Gastroesophageal sphincter (tissue), 4 donors: ENCODE measurements around the gene SORBS1. TPM values are rescaled to one million over a fixed set of nuclear protein-coding genes. Genes with fewer than 3 reads are reported as not detected.

Experiments used
- ATAC-seq: fragments of 150-250 bp; one replicate; pipeline ENCODE4 v1.9.1; 2016; ENCODE audit warnings: mild to moderate bottlenecking, moderate library complexity
- H3K27ac ChIP-seq, 4 donors: fragments of 200-600 bp; sonication (generic) in 3 of 4; 1 replicate in 3 of 4; 2 replicates in 1 of 4; pipeline ENCODE4 v1.5.1; 2016 to 2019
- H3K27me3 ChIP-seq: fragments of 200-600 bp; sonication (generic); one replicate; pipeline ENCODE4 v1.5.1; 2019
- H3K36me3 ChIP-seq, 2 donors: fragments of 200-600 bp; sonication (generic); one replicate each; pipeline ENCODE4 v1.5.1; 2019; ENCODE audit warnings: control low read depth in 1 of 2
- H3K4me1 ChIP-seq, 3 donors: fragments of 200-600 bp; sonication (generic); 1 replicate in 2 of 3; 2 replicates in 1 of 3; pipeline ENCODE4 v1.5.1; 2016 to 2019; ENCODE audit warnings: control low read depth in 2 of 3
- H3K4me3 ChIP-seq, 2 donors: fragments of 200-600 bp; sonication (generic); one replicate each; pipeline ENCODE4 v1.5.1; 2019; ENCODE audit warnings: mild to moderate bottlenecking in 1 of 2, moderate library complexity in 1 of 2
- H3K9me3 ChIP-seq, 3 donors: fragments of 200-600 bp; sonication (generic); one replicate each; pipeline ENCODE4 v1.5.1; 2017 to 2019; ENCODE audit warnings: control low read depth in 2 of 3
- EP300 ChIP-seq: sonication (generic); formaldehyde crosslinking; IDR thresholded peaks from one replicate; pipeline ENCODE4 v1.6.1; 2017; ENCODE audit warnings: antibody characterized with exemption, mild to moderate bottlenecking
- POLR2A ChIP-seq, 2 donors: fragments of 450-650 bp; IDR thresholded peaks; one replicate each; pipeline ENCODE4 v1.6.1; 2017; ENCODE audit warnings: antibody characterized with exemption in 2 of 2, mild to moderate bottlenecking in 2 of 2, moderate library complexity in 1 of 2
- POLR2AphosphoS5 ChIP-seq: sonication (generic); formaldehyde crosslinking; IDR thresholded peaks from one replicate; pipeline ENCODE4 v1.6.1; 2017; ENCODE audit warnings: antibody characterized with exemption
- WGBS, 2 donors: methylation state at CpG; one replicate each; pipeline ENCODE4 v1.1.5; 2018; ENCODE audit warnings: low coverage in 1 of 2; 5-methylcytosine and 5-hydroxymethylcytosine counted together
- total RNA-seq, 4 donors: library from RNA; depleted of rRNA; stranded (reverse); fragments of >200 nt; gene quantifications; one replicate each; pipeline ENCODE4 v1.1.0, GENCODE V29; 2016
- TF ChIP-seq, protein P1 (sequence below), 4 experiments: fragments of 200-600 bp in 2 of 4; fragments of 450-650 bp in 2 of 4; sonication (generic) in 1 of 4; IDR thresholded peaks; one replicate each; pipeline ENCODE4 v1.5.1; 2017 to 2019; ENCODE audit warnings: antibody characterized with exemption in 4 of 4, mild to moderate bottlenecking in 2 of 4, moderate library complexity in 2 of 4

SORBS1 gene
- total RNA-seq, 4 donors from 2014 or later, result 1,866 to 2,220 (median 1,948) TPM

- no peak for ATAC-seq
- no peak overlapping the region for H3K4me3 ChIP-seq
- 34 to 100% methylated on average over 1 to 4 of the region's 4 CpGs for WGBS, 2 donors
- H3K9me3 ChIP-seq, result no peaks in the 10 kb centered on the region
- H3K27me3 ChIP-seq, result no peaks in the 10 kb centered on the region
- peak overlapping the region; percentile 69 to 97 (median 88) for H3K27ac ChIP-seq
- no peak for TF ChIP-seq EP300
- TF ChIP-seq, protein P1, sequence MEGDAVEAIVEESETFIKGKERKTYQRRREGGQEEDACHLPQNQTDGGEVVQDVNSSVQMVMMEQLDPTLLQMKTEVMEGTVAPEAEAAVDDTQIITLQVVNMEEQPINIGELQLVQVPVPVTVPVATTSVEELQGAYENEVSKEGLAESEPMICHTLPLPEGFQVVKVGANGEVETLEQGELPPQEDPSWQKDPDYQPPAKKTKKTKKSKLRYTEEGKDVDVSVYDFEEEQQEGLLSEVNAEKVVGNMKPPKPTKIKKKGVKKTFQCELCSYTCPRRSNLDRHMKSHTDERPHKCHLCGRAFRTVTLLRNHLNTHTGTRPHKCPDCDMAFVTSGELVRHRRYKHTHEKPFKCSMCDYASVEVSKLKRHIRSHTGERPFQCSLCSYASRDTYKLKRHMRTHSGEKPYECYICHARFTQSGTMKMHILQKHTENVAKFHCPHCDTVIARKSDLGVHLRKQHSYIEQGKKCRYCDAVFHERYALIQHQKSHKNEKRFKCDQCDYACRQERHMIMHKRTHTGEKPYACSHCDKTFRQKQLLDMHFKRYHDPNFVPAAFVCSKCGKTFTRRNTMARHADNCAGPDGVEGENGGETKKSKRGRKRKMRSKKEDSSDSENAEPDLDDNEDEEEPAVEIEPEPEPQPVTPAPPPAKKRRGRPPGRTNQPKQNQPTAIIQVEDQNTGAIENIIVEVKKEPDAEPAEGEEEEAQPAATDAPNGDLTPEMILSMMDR (IDR thresholded peaks at IDR 0.05), result no peak
- TF ChIP-seq POLR2AphosphoS5, result no peak
- no peak for TF ChIP-seq POLR2A (IDR thresholded peaks at IDR 0.05)
- peaks cover 0 to 47% of the 10 kb centered on the region in 2 donors for H3K36me3 ChIP-seq
- peaks cover 12 to 96% (median 31%) of the 10 kb centered on the region in 3 donors for H3K4me1 ChIP-seq
Observed at GRCh38 chr10:95485056-95485844, 75.9 kb downstream of the SORBS1 start.

DNA sequence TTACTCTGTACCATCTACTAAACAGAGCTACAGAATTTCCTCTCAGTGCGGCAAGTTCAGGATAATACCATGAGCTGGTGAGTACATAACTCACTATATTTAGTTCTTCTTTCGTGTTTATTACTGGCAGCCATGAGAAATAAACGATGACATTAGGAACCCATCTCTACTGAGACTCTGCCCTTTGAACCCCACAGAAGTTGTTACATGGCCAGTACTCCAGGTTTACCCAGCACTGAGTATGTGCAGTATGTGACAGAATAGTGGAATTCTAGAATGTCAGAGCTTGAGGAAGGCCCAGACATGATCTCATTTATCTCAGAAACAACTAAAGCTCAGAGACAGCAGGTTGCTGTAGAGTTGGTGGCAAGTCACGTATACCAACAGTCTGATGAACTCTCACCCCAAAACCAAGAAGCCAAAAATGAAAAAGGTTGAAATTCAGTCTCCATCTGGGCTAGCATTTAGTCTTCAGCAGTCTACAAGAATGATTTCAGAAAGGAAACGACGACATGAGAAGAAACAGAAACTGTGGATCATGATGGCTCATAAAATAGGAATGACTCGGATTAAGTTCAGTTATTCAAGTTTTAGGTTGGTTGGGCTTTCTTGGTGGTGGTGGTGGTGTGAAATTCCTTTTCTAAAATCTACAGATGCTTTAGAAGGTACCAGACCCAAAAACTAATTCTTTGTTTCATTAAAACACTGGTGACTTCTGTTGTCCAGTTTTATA lies 78.5 kb downstream of the SORBS1 start:
- Histone ChIP-seq H3K27me3 (no peaks in the 10 kb centered on the region), H3K9me3 (no peaks in the 10 kb centered on the region), H3K27ac (peak overlapping the region; percentile 84 to 100 (median 94)), H3K4me3 (no peak overlapping the region), H3K36me3 (peaks cover 0 to 35% of the 10 kb centered on the region in 2 donors), H3K4me1 (peaks cover 31 to 97% (median 37%) of the 10 kb centered on the region in 3 donors)
- TF ChIP-seq EP300 (no peak), POLR2AphosphoS5 (peak; percentile 17)
- no peak for ATAC-seq
- WGBS, 2 donors, result 30 to 44% methylated on average over 7 of the region's 7 CpGs

DNA sequence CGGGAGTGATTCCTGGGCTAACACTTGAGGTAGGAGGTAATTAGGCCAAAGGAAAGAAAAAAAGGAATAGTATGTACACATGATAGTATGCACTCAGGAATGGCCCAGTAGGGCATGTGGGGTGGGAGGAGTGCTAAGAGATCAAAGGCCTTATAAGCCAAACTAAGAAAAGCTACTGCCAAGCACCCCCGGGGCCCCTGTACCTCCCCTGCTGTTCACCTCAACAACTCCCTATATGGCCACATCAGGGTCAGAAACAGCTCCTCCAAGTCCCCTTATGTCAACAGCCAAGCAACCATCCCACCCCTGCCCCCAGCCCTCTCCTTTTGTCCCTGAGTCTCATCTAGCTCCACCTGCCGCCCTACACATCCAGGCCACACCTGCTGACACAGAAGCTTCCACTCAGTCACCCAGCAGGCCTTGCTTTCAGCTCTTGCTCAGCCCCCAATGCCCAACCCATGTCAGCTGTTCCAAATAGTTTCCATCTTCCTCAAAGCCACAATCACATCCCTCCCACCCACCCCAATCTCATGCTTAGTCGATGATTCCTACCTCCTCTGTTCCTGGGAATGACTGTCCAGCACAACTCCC lies 80.2 kb downstream of the SORBS1 start:
- no peak for ATAC-seq
- peaks cover 36 to 98% (median 43%) of the 10 kb centered on the region in 3 donors for H3K4me1 ChIP-seq

DNA sequence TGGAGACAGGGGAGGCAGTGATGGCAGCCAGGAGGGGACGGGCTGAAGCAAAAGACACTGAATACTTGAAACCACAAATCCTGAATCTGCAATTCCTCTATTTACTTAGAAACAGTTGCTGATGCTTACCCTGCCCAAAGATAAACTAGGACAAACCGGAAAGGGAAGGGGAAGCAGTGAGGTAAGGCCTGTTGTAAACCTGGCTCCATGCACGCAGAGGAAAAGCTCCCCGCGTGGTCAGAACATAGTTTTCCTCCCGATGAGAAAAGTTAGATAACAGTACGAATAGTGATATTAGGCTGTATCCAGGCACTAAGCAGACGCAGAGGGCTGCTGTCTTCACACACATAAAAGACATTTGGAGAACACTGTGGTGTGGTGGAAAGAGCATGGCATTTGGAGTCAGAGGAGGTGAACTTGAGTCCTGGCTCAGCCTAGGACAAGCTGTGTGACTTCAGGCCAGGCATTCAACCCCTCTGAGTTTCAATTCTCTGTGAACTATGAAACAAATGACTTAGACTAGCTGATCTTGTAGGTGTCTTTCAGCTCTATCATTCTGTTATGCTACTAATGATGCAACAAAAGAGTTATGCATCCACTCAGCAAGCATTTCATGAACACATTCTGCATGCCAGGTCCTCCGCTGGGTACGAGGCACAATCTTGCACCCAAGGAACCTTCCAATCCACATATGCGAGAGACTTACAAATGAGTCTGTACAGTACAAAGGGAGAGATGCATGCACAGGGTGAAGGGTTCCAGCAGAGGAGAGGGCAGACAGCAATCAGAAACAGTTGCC lies 80.9 kb downstream of the SORBS1 start:
- Histone ChIP-seq H3K4me1 (peaks cover 39 to 98% (median 44%) of the 10 kb centered on the region in 3 donors), H3K4me3 (peak overlapping the region in 1 of 2 donors; percentile 7), H3K36me3 (peaks cover 0 to 16% of the 10 kb centered on the region in 2 donors), H3K27ac (peak overlapping the region; percentile 84 to 100 (median 94)), H3K27me3 (no peaks in the 10 kb centered on the region), H3K9me3 (no peaks in the 10 kb centered on the region)
- 27 to 40% methylated on average over 5 to 11 of the region's 11 CpGs for WGBS, 2 donors
- TF ChIP-seq EP300, result peak; percentile 72
- TF ChIP-seq POLR2A (IDR thresholded peaks at IDR 0.05), result no peak
- TF ChIP-seq, protein P1 (IDR thresholded peaks at IDR 0.05), result peak in 1 of 4 experiments; percentile 17
- TF ChIP-seq POLR2AphosphoS5, result peak; percentile 32
- peak; percentile 45 for ATAC-seq

More for the DNA sequence above, 80.2 kb downstream of the SORBS1 start:
- WGBS, 2 donors, result 49% methylated on average over 4 of the region's 4 CpGs; no CpG with 5 or more reads in 1 of the 2 donors
- TF ChIP-seq POLR2AphosphoS5 (no peak), EP300 (no peak), POLR2A (IDR thresholded peaks at IDR 0.05) (no peak)
- TF ChIP-seq, protein P1 (IDR thresholded peaks at IDR 0.05), result no peak
- Histone ChIP-seq H3K4me3 (peak overlapping the region in 1 of 2 donors; percentile 7), H3K27ac (peak overlapping the region; percentile 84 to 100 (median 94)), H3K36me3 (peaks cover 0 to 22% of the 10 kb centered on the region in 2 donors), H3K9me3 (no peaks in the 10 kb centered on the region), H3K27me3 (no peaks in the 10 kb centered on the region)
